ENCODE measurements around the gene ETF1.
A peak's percentile ranks its signal among the peaks of the same experiment; 100 is the strongest.
"Not testable (repeated sequence)": the region's sequence is repeated elsewhere in the genome, so short reads cannot be mapped to it uniquely, and the experiment has no call there.

The ETF1 gene

DNA sequence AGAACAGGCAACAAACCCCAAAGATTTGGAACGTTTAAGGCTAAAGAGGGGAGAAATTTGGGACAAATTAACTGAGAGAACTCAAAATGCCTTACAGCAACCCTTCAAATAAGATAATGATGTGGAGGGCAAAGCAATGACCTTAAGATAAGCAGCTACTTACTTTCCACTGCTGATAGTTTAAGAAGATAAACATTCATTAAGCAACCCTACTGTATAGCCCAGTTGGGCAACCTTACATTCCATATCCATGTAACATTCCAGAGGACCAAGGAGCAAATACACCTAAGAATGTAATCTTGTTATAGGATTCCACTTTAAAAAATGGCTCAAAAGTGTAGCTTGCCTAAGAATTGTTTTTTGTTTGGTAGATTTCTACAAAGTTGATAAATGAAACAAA, 14.8 kb downstream of the ETF1 start:
- no peak for DNase-seq

DNA sequence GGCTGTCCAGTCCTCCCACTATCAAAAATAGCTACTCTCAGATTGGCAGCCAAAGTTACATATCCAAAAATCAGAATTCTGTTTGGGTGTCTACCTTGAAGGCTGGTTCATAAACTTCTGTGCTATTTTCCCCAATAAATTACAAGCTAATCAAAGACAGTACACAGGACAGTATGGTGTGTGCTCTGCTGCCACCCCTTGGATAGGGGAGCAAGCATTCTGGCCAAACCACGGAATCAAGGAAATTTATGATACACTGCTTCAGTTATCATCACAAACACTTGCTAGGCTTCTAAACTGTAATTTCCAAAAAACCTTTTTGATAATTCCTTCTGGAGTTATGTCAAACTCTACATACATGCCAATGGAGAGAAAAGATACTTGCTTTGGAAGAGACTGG, 15.9 kb downstream of the ETF1 start:
- no peak for DNase-seq

DNA sequence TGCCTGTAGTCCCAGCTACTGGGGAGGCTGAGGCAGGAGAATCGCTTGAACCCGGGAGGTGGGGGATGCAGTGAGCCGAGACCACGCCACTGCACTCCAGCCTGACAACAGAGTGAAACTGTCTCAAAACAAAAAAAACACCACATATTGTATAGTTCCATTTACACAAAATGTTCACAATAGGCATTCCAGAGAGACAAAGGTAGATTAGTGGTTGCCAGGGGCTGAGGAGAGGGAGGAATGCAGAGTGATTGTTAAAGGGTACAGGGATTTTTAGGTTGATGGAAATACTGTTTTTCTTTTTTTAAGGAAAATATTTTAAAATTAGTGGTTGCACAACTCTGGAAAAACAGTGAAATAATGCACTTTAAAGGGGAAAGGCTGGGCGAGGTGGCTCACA, 19.6 kb downstream of the ETF1 start:
- DNase-seq: no peak

DNA sequence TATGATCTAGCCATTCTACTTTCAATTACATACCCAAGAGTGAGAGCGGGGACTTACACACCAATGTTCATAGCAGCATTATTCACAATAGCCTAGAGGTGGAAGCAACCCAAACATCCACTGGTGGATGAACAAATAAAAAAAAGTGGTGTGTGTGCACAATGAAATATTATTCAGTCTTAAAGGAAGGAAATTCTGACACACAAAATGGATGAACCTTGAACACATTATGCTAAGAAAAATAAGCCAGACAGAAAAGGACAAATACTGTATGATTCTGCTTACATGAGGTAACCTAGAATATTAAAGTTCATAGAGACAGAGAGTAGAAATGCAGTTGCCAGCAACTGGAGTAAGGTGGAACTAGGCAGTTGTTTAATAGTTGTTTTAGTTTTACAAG, 22.1 kb downstream of the ETF1 start:
- no peak for DNase-seq

DNA sequence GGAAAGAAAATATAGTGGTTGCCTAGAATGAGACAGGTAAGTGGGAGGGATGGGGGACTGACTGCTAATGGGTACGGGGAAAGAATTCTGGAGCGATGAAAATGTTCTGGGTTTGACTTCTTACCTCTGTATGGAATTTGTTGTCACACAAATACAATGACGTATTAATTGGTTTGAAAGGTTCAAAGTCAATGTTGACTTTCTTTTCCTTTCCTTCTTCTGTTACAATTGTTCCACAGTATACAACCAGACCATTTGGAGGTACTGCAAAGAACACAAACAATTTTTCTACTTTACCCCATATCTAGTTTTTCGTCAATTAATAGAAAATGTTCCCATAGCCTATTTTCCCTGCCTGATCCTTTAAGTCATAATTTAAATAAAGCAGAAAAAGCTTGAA, 25.6 kb downstream of the ETF1 start:
- no peak for DNase-seq

DNA sequence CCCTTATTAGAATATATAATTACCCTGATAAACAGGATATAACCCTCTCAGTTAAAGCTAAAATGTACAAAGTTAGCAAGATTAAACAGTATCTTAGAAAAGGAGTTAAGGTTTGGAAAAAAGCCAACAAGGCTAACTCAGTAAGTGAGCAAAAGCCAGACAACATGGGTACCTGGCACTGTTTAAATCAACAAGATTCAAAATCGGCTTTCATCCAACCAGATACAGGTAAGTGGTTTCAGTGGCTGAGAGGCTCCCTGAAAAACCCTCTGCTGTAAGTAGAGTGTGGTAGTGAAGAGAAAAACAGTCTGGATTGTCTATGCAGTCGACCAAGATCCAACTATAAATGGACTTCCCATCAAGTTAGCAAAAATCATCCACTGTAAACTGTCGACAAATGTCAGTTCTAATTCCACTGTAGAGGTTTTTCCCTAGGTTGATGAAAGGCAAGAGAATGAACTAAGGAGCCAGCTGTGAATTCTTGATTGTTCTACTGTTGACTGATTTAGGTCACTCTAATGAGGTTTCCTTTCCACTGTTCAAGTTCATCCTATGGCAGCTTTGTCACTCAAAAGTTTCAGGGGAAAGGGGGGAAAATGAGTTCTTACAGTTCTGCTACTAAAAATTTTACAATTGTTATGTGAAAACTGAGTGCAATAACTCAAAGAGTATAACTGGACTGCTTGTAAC, 27.3 kb downstream of the ETF1 start:
- no peak for DNase-seq

DNA sequence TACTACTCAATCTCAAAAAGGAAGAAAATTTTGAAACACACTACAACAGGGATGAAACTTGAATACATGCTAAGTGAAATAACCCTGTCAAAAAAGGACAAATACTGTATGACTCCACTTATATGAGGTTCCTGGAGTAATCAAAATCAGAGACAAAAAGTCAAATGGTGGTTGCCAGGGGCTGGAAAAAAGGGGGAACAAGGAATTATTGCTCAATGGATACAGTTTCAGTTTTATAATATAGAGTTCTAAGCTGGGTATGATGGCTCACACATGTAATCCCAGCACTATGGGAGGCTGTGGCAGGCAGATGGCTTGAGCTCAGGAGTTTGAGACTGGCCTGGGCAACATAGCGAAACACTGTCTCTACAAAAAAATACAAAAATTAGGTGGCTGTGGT, 29.0 kb downstream of the ETF1 start:
- no peak for DNase-seq

DNA sequence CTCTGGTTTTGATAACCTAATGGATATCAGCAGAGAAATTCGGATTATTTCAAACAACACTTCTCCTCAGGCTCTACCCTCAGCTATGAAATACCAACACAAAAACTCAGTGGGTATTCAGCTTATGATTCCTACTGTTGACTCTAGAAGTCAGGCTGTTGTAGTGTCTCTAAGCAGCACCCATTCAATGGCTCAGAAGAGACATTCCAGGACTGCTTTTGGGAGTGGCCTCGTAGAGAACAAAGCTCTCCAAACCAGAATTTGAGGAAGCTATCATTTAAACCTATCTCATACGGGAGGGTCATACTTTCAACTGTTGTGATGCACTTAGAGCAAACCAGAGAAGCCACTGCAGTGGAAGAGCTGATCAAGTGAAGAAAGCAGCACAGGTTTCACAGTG, 34.1 kb downstream of the ETF1 start:
- DNase-seq: no peak

DNA sequence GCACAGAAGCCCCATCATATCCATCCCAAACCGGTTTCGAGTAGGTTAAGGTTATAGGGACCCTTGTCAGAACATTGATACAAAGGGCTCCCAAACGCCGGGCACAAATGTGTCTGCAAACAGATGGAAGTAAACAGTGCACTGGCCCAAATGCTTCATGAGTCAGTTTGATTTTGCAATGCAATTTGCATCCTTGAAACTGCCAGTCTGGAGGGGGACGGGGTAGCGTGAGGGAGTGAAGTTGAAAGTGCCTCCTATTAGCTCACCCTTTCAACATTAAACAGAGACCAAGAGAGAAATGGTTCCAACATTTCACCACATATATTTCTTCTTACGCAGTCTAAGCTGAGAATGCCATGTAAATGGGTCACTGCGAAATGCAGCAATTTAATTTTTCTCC, 35.6 kb downstream of the ETF1 start:
- not testable (repeated sequence) for DNase-seq

DNA sequence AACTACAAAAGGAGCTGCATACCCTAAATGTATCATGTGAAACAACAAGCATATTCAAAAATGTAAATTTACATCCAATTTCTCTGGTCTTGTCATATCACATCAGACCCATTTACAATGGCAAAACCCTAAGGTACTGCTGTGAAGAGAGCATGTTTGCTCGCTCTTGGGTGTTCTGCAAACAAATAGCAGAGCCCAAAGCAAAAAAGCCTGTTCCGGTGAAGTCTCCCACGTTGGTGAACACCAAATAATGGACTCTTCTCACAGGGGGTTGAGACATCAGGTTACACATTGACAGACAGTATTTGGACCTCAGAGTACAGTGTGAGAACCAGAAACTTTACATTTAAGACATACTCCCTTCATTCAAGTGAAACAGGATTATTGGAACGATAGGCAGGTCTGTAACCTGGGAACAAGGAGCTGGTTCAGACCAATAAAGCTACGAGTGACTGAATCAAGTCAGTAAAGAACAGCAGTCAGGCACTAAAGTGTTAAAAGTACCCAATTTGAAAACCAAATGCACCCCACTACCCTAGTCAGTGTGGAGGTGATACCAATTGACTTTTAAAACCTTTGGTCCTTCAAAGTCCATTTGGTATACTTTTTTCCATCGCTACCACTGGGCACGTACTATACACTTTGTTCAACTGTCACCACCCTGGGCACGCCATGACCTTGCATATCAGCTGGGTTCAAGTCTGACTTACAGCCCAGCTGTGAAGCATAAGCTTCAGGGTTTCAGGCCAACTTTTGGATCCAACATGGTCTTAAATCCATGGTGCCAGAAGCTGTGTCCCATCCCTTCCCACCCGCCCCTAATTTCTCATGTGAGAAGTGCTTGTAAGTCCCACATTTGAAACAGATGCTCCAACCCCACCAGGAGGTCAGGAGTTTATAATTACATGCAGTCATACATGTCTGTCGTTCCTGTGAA, 36.4 kb downstream of the ETF1 start:
- DNase-seq: no peak

DNA sequence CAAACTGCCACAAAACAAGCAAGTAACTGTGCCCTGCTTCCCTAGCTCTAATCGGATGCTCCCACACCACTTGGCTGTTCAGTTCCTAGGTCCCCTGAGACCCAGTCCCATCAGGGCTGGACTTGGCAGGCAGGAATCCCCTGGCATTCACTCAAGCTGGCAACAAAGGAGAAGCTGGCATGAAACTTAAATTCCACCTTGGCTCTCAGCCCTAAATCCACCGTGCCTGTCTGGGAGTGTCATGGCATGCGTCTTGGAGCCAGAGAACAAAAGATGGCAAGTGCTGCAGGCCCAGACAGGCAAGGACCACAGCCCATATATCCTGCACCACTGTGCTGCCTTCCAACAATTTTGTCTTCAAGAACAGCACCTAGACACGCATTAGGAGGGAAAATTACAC, 38.2 kb downstream of the ETF1 start:
- no peak for DNase-seq

DNA sequence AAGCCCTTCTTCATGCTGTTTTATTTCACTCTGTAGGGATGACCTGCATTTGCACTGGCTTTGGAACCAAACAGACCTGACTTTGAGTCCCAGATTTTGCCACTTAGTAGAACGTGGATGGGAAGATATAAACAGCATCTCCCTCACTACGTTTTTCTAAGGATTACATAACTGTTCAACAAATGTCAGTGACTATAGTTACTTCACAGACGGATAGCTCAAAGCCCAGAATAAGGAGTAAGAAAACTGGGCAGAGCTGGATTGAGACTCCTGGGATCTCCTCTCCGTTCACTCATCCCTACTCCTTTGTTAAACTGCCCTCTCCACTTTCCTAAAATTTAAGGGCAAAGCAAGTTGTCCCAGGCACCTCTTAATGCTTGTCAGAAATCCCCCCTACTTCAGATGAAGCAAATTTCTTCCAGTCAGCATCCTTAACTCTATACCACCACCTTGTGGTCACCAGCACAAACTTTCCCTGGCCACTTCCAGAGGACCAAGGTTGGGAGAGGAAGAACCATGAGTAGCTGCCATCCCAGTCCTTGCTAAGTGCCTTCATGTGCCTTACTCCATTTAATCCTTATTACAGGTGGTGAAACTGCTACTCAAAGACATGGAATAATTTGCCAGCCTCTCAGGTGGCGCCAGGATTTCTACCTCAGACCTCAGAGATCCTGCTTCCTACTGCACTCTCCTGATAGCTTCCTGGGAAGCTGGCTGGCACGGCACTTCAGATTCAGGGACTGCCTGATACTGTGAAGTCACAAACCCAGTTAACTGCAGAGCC, 39.4 kb downstream of the ETF1 start:
- DNase-seq: peak; percentile 39

DNA sequence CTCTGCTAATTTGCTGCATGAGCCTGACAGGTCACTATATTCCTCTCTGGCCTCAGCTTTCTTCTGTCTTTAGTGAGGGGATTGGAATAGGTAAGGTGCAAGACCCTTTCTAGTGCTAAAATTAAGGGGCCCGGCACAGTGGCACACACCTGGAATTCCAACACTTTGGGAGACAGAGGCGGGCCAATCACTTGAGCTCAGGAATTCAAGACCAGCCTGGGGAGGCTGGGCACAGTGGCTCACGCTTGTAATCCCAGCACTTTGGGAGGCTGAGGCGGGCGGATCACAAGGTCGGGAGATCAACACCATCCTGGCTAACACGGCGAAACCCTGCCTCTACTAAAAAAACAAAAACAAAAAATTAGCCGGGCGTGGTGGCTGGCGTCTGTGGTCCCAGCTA, 40.5 kb downstream of the ETF1 start:
- DNase-seq: no peak

DNA sequence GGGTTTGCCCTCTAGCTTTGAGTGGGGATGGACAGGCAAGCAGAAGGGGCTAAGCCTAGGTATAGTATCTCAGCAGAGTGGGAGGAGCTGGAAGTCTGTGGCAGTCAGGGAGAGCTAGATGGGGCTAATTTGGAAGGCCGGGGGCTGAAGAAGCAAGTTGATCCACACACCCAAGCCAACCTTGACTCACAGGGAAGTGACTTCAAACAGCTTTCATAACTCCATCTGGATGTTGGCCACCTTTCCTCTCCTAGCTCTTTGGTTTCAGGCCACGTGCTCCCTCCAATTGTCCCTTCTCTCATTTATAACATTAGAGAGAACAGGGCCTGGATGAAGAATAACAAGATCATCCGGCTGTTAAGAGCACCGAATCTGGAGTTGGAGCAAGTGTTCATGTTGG, 40.9 kb downstream of the ETF1 start:
- no peak for DNase-seq

DNA sequence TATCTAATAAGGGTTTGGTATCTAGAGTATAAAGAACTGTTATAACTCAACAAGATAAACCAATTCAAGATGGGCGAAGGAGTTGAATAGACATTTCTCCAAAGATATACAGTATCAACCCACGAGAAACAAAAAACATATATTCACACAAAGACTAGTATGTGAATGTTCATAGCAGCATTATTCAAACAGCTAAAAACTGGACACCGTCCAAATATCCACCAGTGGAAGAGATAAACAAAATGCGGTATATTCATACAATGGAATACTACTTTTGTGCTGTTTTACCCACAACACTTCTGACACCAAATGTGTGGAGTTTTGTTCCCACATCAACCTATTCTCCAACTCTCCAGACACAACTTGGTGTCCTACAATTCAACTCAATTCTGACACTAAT, 44.7 kb downstream of the ETF1 start:
- no peak for DNase-seq

DNA sequence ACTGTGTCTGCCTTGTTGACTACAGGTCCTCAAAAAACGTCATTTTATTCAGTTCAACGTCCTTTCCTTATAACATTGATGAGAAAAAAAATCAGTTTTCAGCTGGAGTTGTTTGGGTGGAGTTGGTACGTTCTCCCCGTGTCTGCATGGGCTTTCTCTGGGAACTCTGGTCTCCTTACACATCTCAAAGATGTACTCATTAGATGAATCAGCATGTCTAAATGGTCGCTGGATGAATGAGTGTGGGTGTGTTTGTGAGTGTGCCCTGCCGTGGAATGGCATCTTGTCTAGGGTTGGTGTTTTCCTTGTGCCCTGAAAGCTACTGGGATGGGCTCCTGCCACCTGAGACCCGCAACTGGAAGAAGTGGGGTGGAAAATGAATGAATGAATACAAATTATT, 47.7 kb downstream of the ETF1 start:
- DNase-seq: no peak

DNA sequence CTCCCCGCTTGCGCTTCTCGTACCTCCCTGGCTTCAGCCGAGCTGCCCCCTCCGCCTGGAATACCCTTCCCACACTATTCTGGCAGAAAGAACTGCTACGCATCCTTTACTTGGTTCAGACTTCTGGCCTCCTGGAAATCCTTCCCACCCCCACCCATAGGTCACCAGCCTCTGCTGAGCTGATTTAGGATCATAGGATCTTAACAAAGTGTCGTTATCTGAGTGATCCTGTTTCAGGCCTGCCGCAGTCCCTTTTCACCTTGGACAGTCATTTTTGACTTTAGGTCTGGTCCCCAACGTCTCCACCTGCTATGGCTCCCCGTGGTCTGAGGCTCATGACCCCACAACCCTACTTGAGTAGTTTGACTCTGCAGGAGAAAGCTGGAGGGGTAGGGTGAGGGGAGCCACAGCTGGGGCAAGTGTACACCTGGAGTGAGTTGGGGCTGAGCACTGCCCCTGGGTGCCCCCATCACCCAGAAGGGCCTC, 50.4 kb downstream of the ETF1 start:
- no peak for DNase-seq

DNA sequence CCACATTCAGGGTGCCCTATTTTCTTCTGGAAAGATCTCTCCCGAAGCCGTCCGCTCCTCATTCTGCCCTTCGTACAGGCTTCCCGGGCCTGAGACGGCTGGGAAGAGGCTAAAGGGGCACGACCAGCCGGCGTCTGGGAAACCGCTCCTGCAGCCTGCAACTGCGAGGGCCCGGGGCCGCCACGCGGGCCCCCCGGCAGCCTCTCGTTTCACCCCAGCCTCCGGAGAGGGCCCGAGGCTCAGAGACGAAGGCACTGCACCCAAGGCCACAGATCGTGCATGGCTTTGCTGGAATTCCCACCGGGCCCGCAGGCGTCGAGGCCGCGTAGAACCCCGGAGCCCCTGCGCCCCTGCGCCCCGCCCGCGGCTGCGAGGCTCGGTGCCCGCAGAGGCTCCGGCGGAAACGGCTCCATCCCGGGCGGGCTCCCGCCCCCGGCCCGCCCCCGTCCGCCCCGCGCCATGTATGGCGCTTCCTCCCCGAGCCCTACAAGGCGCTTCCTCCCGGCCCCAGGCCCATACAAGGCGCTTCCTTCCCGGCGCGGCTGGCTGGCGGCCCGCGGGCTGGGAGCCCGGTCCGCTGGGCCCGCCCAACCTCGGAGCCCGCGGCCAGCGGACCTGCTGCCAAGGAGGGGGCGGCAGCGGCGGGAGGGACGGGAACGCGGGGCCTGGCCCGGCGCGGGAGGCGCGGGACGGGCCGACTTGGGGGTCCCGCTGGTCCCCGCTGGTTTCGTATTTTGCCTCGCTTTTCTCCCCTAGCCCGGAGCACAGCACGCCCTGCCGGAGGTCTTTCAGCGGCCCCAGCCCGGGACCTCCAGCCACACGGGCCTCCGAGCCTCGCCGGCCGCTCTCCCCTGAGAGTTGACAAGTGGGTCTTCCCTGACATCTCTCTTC, 51.1 kb downstream of the ETF1 start:
- peak; percentile 90 for DNase-seq

DNA sequence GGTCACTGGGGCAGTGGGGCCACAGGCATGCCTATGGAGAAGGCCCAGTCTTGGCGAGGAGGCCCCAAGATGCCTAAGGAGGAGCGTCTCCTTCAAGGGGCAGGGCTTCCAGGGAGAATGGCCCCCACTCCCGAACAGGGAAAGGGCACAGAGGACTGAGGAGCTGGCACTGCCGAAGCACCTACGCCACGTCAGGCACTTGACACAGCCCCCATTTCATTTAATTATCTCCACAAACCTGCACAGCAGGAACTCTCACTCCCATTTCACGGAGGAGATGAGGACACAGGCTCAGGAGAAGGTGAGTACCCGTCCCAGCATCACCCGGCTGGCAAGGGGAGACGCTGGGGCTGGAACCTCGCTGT, 51.8 kb downstream of the ETF1 start:
- no peak for DNase-seq

DNA sequence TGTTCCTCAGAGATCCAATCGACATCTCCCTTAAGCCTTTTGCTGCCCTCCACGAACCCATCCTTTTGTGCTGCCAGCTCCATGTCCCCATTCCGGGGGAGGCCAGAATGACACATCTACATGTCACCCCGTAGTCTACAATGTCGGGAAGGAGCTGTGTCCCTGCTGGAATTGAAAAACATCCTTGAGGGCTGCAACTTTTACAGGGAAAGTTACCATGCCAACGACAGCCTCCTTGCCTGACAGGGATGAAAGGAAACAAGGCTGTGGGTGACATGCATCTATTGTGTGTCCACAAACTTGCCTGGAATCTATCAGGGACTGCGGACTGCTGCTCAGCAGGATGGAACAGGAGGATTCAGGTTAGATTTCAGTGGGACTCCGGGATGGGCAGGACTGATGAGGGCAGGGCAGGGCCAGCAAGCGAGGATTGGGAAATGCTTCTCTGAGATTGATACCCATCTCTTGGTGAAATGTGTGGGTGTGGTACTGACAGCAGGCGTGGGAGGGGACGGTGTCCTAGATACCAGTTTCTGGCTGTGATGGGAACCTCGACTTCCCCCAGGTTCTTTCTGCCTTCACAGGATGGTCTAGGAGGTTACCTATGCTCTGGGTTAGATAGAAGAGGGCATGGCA, 52.3 kb downstream of the ETF1 start:
- no peak for DNase-seq

DNA sequence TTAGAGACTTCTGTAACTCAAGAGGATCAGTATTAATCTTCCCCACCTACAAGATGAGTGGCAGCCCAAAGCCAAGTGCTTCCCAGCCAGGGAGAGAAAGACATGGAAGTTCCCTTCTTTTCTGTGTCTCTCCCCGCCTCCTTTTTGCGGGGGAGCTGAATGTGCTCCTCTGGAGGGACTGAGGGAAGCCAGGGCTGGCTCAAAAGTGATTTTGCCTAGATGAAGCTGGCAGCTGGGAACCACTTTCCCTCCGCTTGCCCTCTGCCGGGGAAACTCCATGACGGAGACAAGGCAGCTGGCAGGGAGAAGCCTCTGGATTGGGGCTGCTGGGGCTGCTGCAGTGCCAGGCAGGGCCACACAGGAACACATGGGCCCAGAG, 53.4 kb downstream of the ETF1 start:
- DNase-seq: no peak

DNA sequence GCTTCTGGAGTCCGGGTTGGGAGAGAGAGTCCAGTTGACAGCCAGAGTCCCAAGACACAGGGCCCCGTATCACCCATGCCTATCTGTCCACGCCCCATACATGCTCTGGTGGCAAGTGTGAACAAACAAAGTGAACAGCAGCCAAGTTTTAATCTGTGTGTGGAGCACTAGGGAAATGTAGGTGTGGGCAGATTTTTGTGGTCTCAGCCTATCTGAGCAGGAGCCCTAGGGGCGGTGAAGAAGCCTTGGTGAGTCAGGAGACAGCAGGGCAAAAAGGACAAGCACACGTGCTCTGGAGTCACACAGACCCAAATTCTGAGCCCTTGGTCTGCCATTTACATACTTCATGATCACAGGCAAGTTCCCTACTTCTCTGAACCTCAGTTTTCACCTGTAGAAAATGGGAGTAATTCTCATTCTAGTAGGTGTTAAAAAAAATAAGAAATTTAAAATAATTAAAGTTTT, 54.5 kb downstream of the ETF1 start:
- DNase-seq: no peak
